AG08395 (cell line): ENCODE data around the gene SELP.

ENCODE experiments used
- DNase-seq: peaks from one replicate; pipeline ENCODE4 v3.0.0; 2012; ENCODE audit warnings: mixed read lengths, low spot score

Gene SELP

DNA sequence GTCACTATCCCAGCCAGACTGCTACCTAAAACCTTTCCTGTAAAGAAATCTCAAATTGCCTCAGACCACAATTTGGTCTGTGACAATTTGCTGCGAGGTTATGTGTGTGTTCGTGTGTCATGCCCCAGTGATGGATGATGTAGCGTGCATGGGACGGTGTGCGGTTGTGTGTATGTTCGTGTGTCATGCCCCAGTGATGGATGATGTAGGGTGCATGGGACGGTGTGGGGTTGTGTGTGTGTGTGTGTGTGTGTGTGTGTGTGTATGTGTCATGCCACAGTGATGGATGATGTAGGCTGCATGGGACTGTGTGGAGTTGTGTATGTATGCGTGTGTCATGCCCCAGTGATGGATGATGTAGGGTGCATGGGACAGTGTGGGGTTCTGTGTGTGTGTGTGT lies 9.4 kb downstream of the SELP start:
- DNase-seq: no peak

DNA sequence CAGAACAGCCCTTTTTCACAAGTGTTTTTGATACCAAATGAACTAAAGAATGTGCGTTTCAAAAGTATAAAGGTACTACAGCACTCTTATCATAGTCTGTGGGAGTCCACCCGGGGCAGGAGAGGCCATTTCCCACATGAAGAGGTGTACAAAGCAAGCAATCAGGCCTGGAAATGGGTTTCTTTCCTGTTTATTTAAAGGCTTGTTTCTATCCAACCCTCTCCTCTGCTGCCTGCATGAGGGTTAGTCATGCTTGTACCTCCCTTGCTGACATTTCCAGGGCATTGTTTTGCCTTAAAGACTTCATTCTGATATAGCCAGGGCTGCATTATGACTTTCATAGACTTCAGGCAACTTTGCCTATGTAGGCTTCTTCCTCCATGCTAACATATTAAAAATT lies 11.6 kb downstream of the SELP start:
- no peak for DNase-seq

DNA sequence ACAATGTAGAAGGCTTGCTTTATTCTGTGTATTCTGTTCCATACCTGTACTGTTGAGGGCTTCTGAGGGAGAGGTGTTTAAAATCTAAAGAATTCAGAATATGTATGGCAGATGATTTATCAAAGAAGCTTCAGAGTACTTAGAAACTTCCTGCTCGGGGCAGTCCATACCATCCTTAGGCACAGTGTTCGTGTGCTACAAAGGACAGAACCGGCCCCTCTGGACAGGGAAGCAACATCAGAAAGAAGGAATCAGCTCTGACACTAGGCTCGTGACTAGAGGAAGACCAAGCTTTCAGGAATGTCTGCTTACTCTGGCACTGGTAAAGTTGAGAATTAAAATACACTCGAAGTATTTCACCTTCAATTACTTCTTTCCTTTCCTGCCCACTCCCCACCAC lies 14.1 kb downstream of the SELP start:
- DNase-seq: no peak

DNA sequence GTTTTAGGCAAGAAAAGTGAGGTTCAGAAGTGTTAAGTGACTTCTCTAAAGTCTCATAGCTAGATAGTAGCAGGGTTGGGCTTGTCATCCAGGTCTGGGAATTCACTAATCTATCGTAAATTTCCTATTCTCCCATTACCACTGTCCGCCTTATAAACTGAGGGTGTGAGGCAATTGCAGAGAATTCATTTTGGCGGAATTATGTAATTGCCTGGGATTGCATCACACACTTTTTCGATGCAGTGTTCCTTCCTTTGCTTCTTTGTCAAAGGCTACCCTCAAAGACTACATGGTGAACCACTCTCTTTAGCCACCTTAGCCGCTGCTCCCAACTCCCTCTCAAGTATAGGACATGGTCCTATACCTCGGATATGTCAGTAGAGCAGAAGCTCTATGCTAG lies 19.1 kb downstream of the SELP start:
- DNase-seq: no peak

DNA sequence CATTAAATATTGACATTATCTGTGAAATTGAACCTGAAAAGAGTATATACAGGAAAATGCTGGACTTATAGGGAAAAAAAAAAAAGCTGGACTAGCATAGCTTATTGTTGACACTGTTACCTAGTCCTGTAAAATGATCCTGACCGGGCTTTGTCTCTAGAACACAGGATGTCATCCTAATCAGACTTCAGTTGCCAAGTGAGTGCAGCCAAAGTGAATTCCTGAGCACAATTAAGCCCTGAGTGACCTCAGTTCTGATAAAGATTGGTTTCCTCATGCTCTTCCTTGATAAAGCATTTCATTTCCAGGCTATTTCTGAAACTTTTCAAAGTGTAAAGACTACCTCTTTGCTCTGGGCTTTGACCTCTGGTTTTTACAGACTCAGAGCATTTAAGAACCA lies 19.8 kb downstream of the SELP start:
- DNase-seq: no peak

DNA sequence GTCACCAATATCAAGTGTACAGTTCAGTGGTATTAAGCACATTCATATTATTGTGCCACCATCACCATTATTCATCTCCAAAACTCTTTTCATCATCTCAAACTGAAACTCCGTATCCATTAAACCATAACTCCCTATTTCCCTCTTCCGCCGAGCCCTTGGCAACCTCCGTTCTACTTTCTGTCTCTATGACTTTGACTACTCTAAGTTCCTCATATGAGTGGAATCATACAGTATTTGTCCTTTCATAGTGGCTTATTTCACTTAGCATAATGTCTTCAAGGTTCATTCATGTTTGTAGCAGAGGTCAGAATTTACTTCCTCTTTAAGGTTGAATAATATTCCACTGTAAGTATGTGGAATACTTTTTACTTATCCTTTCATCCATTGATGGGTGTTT lies 21.7 kb downstream of the SELP start:
- DNase-seq: no peak

DNA sequence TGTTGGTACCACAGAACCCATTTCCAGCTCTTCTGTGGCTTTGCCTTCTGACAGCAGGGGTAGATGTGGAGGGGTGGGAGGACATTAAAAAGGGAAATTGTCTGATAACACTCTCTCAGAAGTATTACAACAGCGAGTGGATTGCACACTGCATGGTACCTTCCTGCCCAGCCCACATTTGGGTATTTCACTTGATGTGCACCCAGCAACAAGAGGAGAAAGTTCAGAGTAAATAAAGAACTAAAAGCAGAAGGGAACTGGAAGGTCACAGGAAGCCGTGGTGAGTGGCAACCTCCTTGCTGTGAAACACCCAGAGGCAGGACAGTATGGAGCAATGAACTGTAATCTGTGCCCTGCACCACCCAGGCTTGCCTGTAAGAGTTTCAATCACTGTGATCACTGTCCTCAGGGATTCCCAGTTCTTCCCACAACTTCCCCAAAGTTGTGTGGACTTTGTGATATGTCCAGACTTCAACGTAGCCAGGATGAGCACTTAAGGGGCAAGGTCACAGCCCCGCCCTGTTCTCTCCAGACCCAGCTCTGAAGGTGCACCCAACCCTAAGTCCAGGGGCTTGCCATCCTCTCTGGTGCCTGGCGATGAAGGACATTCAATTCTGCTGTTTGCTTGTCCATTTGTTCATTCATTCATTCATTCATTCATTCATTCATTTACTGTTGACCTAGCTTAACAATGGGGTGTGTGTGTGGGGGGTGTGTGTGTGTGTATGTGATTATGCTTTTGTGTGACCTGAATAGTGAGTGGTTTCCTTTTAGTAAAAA lies 25.0 kb downstream of the SELP start:
- no peak for DNase-seq

DNA sequence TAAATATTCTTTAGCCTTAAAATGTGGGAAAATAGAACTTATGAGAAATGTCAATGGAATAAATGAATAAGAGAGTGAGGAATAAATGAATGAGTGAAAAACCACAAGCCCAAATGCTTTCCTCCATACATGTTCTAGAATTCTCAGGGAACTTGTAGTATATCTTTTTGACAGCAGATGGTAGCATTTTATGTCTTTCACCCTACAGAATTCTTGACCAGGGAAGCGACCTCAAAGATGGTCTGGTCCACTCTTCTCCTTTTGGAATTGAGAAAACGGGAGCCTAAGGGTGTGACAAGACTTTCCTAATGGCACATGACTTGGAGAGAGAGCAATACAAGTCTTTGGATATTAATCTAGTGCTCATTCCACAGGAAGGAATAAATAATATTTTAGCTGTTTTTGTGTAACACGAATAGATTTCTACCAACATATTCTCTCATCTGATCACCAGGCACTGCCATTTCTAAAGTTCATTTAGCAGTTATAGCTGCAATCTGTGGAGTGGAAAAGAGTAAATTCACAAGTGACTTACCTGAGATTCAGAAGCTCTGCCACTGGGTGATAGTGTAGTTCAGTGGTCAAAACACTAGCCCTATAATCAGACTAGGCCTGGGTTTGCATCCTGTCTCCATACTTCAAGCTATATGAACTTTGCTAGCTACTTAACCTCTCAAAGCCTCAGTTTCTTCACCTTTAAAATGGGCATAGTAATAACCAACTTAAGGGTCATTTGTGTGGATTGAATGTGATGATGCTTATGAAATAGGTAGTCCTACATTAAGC lies 28.6 kb downstream of the SELP start:
- peak; percentile 9 for DNase-seq

DNA sequence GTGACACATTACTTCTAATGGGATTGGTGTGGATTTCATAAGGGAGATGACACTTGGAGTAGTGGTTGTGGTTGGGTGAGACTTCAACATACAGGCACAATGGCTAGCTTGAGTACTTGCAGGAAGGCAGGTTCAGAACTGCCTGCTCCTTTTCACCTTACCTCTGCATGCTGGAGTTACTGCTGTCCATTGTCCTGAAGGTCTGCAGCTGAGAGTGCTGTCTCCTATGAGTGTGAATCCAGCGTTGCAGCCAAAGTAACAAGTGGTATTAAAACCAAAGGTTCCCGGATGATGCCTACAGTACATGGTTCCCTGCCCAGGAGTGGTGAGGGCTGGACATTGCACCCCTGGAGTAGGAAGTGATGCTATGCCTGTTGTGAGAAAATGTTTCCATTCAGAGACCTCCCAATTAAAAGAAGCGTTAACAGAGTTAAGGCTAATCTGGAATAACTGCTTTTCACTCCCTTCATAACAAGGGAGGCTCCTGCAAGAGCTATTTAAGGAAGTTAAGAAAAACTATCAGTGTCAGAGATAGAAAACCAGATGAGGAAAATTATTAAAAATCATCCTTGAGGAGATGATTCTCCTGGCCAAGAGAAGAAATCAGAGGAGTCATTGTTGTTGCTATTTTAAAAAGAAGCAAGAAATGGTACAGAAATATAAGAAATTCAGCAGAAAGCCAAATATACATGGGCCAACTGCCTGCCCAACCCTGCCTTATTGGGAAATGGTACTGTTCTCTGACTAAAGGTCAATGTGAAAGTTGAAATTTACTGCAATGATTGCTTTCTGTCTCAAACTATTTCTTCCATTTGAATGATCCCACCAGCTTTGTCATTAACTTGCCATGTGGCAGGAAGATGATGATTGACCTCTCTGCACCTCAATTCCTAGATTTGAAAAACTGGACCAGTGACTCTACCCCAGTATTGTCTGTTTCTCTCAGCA lies 33.9 kb downstream of the SELP start:
- DNase-seq: peak; percentile 5

DNA sequence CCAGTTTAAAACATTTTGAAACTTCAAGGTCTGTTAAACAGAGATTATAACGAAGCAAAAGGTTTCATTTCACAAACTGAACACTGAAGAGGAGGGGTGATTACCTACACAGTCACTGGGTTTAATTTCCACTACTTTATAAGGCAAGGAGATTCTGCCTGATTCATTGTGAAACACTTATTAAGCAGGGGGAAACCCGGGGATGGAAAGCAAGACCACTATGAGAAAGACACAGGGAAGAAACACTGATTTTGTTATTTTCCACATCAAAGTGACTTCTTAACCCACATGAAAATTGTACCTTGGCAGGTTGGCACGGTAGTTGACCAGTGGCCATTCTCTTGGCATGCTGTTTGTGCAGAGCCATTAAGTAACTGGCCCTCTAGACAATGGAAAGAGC lies 35.5 kb downstream of the SELP start:
- no peak for DNase-seq

DNA sequence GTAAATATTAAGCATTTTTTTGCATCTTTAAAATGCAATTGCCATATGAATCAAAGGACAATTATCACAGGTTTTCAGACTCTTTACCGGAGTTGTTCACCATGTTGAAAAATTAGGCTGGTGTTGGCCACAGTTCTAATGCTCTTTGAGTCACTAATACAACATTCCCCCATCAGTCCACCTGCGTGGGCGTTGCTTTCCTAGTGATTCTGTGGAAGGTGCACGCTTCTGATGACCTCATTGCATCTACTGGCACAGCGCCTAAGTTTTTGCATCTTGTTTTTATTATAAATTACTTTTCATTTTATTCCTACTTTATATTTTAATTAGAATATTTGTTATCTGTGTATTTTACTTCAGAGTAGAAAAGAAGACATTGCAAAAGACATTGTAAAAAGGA lies 39.0 kb downstream of the SELP start:
- no peak for DNase-seq

DNA sequence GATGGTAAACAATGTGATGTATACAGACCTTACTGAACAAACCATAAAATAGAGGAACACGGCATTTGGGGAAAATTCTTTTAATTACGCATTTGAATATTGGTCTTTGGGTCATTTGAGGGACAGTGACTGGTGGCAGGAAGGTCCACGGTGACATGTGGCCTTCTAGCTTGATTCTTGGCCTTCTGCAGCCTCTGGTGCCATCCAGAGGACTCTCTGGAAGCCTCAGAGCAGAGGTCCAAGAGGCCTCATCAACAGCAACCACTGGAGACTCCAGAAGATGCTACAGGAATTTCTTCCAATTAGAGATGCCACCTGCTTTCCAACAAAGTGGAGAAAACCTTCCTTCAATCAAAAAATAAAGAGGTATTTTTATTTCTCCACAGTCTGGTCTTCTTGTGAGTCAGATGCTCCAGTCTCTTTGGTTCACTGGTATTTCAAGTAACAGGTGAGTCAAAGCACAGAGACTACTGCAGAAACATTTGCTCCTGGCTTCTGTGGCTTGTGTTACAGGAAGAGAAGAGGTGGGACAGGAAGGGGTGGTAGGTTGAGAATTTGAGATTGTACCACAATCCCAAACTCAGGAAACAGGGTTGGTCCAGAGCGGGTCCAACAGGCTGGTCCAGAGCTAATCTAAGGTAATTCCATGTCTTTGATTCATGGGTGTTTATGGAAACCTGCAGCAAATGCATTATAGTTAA lies 41.0 kb downstream of the SELP start:
- no peak for DNase-seq

DNA sequence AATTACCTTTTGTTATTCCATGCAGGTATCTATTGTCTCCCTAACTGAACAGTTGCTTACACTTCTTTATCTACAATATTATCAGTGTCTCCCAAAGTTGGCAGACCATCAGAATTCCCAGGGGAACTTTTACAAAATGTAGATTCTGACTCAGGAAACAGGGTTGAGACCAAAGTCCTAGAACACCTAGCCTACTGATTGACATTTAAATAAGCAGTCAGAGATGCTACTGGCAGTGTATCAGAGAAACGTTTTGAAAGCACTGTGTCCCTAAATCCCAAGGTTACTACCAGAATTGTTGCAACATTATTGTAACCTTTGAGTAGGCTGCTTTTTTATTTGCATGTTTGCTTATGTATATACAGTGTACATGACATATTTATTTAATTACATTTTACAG lies 41.8 kb downstream of the SELP start:
- no peak for DNase-seq

DNA sequence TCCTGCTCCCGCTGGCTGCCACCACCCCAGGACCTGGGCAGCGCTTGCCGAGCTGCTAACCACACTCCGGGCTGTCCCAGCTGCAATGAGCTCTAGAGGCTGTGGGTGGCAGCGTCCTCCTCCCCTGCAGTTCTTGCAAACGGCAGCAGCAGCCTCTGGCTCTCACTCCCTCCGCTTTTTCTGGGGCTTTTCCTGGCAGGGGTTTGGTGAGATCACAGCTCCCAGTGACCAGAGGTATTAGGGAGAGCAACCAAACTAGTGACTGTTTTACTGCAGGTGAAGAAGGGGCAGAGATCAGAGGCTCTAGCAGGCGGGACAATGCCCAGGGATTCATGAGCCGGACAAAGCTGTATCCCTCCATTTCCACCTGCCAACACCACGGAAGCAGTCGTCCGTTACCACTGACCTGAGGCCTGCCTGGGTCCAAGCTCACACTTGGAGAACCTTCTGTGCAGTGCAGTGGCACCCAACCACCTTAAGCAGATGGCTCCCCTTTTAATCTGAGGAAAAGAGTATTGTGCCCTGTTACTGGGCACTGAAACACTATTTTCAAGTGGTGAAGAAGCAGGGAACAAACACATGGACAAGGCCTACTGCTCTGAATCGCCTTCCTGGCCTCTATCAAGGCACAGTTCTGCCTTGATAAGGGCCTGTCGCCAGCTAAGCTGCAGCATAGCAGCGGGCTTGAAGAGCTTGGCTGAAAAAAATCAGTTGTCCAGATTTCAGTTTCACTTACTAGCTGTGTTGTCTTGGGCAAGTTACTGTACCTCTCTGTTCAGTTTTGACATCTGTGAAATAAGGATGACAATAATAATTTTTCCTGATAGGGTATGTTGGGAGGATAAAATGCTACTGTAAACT lies 43.3 kb downstream of the SELP start, which contains the start of gene F5:
TSS of gene F5 (minus strand) at position 87 of the 861 bp plus-strand sequence. CDS start 95 bp downstream, outside the sequence.
- DNase-seq: peak; percentile 68

DNA sequence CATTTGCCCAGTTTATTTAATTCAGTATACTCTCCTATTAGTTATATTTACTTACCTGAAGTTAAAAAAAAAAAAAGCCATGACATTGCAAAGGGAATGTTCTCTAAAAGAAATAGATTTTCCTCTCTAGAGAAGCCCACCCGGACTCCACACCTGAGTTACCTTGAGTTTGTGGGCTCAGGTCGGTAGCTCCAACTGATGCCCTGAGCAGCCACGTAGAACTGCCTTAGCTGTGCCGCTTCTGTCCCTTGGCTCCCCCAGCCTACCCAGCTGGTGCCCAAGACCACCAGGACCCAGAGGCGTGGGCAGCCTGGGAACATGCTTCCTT lies 43.9 kb downstream of the SELP start:
- DNase-seq: no peak

DNA sequence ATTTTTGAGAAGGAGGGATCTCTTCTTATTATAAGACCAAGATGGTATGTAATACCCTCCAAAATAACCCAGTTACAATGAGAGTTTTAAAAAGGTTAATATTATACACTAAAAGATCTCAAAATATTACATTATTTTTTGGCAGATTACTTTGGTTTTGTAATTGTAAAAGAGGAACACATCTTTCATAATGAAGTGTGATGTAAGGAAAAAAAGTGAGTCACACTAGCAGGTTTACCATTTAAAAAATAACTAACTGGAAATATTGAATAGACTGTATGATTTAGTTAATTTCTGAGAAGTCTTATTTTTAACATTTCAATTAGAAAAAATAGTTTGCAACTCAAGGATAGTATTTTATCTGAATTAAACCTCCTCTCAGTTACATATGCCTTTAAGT lies 44.7 kb downstream of the SELP start:
- no peak for DNase-seq

DNA sequence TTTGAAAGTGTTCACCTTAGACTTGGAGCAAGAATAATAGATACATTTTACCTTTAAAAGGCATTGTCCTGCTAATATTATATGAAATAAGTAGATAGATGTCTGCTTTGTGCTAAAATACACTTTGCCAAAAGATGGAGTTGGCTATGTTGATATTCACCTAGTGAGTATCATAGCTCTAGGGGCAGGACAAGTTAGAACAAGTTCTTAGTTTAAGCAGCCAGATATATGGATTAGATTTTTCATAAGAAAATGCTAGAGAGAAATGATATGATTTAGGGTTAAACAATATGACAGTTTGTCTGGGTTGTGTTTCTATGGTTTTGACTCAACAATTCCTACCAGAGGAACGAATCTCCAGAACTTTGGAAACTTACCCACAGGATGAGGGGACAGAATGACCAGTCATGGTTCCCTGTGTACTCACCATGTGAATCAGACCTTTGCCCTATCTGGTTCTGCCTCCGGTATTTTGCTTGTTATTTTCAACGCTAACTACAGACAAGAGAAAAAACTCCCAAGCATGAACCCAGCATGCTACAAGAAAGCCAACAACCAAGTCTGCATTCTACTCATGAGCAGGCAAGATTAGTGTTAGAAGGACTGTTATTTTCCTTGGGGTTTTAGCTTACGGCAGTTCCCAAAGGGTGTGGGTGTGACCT lies 45.3 kb downstream of the SELP start:
- DNase-seq: no peak

DNA sequence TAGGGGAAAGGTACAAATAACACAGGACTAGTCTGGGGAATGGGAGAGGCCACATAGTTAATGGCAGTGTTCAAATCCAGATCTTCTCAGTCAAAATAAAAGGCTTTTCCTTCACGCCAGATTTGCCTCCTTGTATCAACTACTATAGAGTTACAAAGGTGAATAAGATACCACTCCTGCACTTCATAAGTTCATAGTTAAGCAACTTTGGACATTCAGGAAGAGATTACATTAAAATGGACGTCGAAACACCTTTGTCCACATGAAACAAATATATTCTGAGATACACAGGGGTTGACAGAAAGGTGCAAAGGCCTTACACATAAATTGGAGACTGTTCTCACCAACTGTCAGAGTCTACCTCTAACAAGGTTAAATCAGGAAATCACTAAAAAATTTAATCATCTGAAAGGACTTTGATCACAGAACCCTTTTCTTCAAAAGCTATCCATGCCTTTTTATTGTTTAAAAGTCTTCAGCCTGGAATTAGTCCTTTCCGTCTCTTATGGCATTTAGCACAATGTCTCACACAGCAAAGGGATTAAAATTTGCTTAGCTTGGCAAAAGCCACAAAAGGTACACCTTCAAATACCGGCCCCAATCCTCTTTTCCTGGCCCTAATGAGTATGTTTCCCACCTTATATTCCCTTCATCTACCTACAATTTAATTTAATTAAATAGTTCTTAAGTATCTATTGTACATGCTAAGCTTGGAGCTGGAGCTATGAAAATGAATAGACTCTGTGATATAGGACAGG lies 51.8 kb downstream of the SELP start:
- no peak for DNase-seq

DNA sequence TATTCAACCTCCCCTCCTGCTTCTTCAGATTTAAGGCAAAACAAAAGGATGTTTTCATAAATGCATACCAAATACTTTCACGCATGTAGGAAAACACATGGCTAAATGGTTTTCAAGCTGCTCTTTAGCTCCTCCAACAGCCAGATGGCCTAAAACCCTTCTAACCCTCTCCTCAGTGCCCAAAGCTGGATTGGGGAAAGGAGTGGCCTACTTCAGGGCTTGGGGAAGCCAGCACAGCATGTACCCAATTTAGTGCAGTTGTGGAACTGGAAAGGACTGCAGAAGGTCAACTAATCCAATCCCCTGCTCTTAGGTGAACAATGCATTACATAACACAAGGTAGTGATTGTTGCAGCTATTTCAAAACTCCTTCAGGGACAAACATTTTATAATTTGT lies 53.0 kb downstream of the SELP start:
- no peak for DNase-seq
